ENCODE measurements around the gene TMEM61. TPM values are rescaled to one million over a fixed set of nuclear protein-coding genes. Genes with fewer than 3 reads are reported as not detected.

Gene TMEM61
- total RNA-seq, 2 donors from 2014 or later: not detected

GRCh38 chr1:54987919-54988705 is 7.7 kb downstream of the TMEM61 start:
- no peak for TF ChIP-seq CTCF (IDR thresholded peaks at IDR 0.05)
- H3K27ac ChIP-seq: no peak overlapping the region
- H3K27me3 ChIP-seq: no peaks in the 10 kb centered on the region
- no peaks in the 10 kb centered on the region for H3K9me3 ChIP-seq
- no peaks in the 10 kb centered on the region for H3K36me3 ChIP-seq
- no peak for DNase-seq (ENCODE audit: low spot score)
- no peak overlapping the region for H3K4me3 ChIP-seq
- no peaks in the 10 kb centered on the region for H3K4me1 ChIP-seq

GRCh38 chr1:54988975-54989374 is 8.5 kb downstream of the TMEM61 start:
- DNase-seq (ENCODE audit: low spot score): no peak
- H3K27me3 ChIP-seq: no peaks in the 10 kb centered on the region
- no peak overlapping the region for H3K27ac ChIP-seq
- no peaks in the 10 kb centered on the region for H3K36me3 ChIP-seq
- no peak for TF ChIP-seq CTCF (IDR thresholded peaks at IDR 0.05)
- no peaks in the 10 kb centered on the region for H3K4me1 ChIP-seq
- no peak overlapping the region for H3K4me3 ChIP-seq
- no peaks in the 10 kb centered on the region for H3K9me3 ChIP-seq

GRCh38 chr1:54989473-54989872 is 9.0 kb downstream of the TMEM61 start:
- DNase-seq (ENCODE audit: low spot score): no peak
- no peaks in the 10 kb centered on the region for H3K36me3 ChIP-seq
- TF ChIP-seq CTCF (IDR thresholded peaks at IDR 0.05): no peak
- H3K4me1 ChIP-seq: no peaks in the 10 kb centered on the region
- no peak overlapping the region for H3K4me3 ChIP-seq
- no peaks in the 10 kb centered on the region for H3K9me3 ChIP-seq
- H3K27me3 ChIP-seq: no peaks in the 10 kb centered on the region
- H3K27ac ChIP-seq: no peak overlapping the region

GRCh38 chr1:54989968-54990810 is 9.8 kb downstream of the TMEM61 start:
- Histone ChIP-seq H3K36me3 (no peaks in the 10 kb centered on the region), H3K27ac (no peak overlapping the region), H3K27me3 (no peaks in the 10 kb centered on the region), H3K9me3 (no peaks in the 10 kb centered on the region), H3K4me1 (no peaks in the 10 kb centered on the region), H3K4me3 (no peak overlapping the region)
- DNase-seq (ENCODE audit: low spot score): no peak
- no peak for TF ChIP-seq CTCF (IDR thresholded peaks at IDR 0.05)

GRCh38 chr1:54990916-54991315 is 10.5 kb downstream of the TMEM61 start:
- Histone ChIP-seq H3K4me1 (no peaks in the 10 kb centered on the region), H3K36me3 (no peaks in the 10 kb centered on the region), H3K9me3 (no peaks in the 10 kb centered on the region), H3K27ac (no peak overlapping the region), H3K27me3 (no peaks in the 10 kb centered on the region), H3K4me3 (no peak overlapping the region)
- no peak for DNase-seq (ENCODE audit: low spot score)
- TF ChIP-seq CTCF (IDR thresholded peaks at IDR 0.05): no peak
